Brain pericyte (primary cell): ENCODE data around the gene PRUNE1.

Source experiments
- DNase-seq: peaks from one replicate; pipeline ENCODE4 v3.0.0-alpha.2; 2012; ENCODE audit warnings: low read depth, low spot score

Gene PRUNE1, protein sequence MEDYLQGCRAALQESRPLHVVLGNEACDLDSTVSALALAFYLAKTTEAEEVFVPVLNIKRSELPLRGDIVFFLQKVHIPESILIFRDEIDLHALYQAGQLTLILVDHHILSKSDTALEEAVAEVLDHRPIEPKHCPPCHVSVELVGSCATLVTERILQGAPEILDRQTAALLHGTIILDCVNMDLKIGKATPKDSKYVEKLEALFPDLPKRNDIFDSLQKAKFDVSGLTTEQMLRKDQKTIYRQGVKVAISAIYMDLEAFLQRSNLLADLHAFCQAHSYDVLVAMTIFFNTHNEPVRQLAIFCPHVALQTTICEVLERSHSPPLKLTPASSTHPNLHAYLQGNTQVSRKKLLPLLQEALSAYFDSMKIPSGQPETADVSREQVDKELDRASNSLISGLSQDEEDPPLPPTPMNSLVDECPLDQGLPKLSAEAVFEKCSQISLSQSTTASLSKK

DNA sequence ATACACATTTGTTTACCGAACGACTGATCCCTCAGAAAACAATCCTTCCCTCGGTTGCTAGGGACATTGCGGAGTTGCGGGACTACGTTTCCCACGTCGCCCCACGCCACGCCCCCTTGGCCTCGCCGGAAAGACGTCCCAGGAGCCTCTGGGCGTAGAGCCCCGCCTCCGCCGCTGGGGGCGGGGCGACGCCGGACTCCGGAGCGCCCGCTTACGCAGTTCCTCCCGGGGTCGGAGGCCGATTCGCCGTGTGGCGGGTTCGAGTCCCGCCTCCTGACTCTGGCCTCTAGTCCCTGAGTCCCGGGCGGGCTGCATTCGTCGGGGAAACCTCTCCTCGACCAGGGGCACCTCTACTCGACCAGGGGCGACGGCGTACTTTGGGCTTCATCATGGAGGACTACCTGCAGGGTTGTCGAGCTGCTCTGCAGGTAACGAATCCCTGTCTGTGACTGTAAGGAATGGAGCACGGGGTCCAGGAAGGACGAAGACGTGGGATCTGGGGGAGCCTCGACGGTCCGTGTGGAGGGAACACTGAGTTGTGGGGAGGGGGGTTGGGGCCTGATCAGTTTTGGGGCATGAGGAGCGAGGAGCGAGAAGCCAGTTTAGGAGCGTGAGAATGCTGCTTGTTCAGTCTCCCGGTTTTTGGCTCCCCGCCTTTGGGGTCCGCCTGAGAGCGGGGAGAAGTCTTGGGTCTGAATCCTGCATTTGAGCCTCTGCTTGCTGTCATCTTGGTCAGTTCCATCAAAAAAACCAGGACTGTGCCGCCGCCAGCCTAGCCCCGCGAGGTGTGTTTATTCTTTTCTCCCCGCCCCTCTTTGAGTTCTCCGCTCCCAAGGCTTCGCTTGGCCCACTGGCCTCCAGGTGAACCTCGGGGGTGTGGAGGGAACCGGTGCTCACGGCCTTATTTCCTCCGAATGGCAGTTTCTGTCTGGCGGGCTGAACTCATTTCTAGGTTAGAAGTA is at the start of gene PRUNE1:
Gene PRUNE1, plus strand, starts transcription at position 206 of the 962 bp plus-strand sequence. Its CDS starts 184 bp downstream, at position 390.
- DNase-seq: peak; percentile 77

DNA sequence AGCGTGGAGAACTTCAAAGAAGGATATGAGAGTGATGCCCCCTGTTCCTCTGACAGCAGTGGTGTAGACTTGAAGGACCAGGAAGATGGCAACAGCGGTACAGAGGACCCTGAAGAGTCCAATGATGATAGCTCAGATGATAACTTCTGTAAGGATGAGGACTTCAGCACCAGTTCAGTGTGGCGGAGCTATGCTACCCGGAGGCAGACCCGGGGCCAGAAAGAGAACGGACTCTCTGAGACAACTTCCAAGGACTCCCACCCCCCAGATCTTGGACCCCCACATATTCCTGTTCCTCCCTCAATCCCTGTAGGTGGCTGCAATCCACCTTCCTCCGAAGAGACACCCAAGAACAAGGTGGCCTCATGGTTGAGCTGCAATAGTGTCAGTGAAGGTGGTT is 47.6 kb upstream of the PRUNE1 start:
- no peak for DNase-seq

DNA sequence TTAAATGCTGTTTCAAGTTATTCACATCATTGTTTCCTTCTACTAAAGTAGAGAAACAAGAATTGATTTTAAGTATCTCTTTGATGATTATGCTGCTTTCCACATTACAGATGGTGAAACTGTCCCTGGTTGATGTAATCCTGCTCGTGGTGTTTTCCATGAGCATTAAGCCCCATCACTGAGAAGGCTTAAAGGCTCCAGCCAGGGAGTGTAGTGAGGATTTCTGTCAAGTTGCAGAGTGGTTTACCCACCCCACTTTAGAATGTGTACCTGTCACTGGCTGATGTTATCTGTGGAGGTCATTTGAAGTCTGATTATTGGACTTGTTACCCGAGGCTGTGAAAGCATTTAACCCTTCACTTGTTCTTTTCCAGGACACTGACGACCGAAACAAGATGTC is 46.5 kb upstream of the PRUNE1 start:
- DNase-seq: no peak

DNA sequence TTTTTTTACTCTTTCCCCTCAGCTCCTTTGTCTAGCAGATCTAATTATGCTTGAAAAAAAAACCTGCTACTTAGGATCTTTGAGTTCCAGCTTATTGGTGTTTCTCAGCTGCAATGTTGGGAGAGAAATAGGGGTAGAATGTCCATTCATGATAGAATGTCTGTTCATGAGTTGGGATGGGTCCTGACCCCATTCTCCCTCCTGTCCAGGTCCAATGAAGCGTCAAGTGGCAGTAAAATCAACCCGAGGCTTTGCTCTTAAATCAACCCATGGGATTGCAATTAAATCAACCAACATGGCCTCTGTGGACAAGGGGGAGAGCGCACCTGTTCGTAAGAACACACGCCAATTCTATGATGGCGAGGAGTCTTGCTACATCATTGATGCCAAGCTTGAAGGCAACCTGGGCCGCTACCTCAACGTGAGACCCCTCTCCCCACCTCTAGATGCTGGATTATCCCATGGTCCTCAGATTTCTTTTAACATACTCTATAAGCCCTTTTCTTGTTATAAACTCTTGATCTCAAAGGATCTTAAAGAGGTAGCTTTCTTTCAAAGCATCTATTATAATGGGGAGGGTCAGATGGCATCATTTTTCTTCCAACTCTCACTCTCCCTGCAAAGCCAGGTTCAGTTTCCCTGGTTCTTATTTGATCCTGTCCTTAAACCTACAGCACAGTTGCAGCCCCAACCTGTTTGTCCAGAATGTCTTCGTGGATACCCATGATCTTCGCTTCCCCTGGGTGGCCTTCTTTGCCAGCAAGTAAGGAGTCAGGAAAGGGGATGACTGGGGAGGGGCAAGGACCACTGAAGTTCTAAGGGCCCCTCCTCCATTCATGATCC is 44.7 kb upstream of the PRUNE1 start:
- DNase-seq: no peak

DNA sequence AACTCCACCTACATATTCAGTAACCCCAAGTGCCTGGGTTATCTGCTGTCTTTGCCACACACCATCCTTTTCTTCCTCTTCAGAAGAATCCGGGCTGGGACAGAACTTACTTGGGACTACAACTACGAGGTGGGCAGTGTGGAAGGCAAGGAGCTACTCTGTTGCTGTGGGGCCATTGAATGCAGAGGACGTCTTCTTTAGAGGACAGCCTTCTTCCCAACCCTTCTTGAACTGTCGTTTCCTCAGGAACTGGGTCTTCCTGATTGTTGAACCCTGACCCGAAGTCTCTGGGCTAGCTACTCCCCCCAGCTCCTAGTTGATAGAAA is 44.1 kb upstream of the PRUNE1 start:
- no peak for DNase-seq

DNA sequence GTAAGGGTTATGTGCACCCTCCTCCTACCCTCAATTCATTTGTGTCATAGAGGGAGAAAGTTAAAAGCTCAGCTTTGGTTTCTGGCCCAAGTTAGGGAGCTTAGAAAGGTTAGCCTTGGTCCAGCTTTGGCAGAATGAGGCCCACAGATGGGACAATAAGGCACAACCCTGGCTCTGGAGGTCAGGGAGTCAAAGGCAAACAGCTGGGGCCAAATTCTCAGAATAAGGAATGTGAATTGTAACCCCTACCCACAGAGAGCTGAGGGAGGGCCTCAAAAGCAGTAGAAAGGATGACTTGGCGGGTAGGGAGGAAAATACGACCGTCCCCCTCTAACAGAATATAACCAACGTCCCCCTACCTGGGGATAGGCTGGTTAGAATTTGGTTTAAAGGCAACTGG is 42.6 kb upstream of the PRUNE1 start:
- no peak for DNase-seq

DNA sequence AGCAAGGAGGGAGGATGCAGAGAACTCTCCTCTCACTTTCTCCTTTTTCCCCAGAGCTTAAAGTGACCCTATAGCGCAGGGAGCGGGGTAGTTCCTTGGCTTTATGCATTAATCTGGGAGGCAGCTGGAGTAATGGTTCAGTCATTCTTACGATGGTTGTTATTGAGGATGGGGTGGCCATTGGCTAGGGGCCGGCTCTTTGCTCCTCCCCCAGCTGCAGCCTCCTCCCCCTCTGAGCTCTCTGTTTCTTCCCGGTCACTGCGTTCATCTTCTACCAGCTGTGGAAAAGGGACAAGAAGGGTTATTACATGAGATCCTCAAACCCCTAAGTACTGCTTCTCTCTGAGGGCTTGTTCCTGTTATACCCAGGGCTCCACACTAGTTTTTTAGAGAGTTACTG is 42.2 kb upstream of the PRUNE1 start:
- DNase-seq: no peak

DNA sequence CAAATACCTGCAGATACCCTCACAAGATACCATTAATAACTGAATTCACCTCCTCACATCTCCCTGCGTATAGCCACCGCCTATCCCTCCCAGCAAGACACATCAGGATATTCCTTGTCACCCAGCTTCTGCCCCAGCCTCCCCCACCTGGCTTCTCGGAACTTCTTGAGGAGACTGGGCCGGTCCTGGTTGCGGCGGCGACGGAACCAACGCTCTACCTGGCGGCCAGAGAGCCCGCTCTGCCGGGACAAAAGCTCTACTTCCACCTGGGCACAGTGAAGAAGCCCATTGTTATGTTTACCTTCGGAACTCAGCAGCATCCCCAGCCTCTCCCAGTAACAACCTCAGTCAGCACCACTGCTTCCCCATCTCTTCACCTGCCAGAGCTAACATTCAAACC is 40.3 kb upstream of the PRUNE1 start:
- DNase-seq: no peak

DNA sequence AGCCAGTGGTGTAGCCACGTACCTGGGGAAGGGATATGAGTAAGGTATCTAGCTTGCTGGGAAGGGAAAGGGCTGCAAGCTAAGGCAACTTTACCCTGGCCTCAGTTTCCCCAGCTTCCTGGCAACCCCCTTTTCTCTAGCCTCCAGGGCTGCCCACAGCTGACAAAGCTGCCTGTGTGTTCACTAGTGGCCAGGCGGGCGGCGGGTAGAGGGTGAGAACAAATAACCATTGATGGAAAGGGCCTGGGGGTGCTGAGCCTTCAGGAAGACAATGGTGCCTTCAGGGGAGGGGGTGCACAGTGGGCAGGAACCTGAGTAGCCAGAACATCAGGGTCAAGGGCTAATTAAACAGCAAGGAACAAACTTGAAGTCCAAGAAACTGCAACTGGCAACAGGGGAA is 39.8 kb upstream of the PRUNE1 start:
- no peak for DNase-seq

DNA sequence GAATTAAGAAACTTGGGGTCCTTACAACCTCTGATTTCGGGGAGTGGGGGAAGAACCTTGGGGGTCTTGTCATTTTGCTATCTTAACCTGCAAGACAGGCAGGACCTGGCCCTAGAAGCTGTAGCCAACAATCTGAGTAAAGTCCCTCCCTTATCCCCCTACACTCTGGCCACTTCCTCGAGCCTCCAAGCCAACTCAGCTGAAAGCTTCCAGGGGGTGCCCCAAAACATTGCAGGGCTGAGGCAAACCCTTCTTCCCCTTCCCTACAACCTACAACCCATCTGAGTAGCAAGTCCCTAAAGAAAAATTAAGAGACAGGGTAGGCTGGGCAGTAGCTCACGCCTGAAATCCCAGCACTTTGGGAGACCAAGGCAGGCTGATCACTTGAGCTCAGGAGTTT is 38.6 kb upstream of the PRUNE1 start:
- no peak for DNase-seq

DNA sequence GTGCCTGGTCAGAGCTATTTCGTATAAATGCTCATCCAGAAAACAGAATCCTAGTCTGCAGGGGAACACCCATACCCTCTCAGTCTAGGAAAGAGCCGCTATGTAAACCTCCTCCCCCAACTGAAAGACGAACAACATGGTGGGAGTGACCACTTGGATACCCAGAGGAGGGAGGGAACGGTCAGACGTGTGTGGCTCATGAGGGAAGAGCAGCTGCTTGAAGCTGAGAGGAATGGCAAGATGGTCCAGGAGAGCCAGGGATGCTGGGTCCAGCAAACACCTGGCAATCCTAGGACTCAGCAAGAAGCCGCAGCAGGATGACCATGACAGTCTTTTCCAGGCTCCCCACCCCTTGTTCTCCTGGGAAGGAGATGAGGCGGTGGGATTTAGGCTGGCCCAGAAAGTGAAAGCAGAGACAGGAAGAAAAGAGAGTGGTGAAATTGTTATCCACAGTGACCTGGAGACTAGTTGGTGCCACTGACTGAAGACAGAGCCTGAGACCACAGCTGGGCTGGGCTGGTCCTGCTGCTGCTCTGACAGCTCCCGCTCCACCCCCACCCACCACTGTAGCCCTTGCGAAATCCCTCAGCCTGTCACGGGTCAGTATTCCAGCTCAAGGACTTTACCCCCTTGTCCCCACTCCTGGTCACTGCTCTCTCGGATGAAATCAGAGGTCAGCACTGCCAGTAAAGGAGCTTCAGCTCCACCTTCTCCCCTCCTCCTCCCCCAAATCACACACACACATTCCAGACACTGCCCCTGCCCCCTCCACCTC is 37.3 kb upstream of the PRUNE1 start:
- no peak for DNase-seq

DNA sequence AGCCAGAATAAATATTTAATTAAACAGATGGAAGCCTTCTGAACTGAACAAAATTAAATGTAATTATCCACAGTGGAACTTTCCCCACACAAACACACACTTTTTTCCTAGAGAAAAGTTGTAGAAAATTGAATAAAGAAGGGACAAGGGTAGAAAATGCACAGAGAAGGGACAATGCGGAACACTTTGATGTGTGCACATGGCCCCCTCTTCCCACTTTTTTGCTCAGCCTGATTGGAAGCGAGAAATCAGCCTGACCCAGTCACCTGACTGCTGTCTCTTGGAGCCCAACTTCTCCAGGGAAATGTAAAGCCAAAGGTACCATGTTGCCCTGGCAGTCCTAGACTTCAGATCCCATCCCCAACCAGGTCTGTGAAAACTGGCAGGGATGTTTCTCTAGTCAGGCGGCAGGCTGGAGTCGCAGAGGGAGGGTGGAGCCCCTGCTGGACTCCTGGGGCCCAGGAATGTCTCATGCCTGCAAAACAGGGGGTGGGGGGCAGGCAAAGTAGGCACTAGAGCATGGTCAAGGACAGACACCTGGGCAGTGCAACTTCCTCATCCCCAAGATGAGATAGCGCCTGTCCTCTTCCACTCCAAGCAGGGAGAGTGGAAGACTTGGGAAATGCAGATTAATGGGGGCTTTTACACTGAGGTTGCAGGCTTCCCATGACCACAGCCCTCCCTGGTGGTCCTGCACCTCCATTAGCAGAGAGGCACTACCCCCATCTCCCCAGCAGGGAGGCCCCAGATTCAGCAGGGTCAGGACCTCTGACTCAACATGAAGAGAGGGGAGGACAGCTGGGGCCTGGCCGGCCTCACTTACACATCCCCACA is 36.4 kb upstream of the PRUNE1 start:
- DNase-seq: no peak

DNA sequence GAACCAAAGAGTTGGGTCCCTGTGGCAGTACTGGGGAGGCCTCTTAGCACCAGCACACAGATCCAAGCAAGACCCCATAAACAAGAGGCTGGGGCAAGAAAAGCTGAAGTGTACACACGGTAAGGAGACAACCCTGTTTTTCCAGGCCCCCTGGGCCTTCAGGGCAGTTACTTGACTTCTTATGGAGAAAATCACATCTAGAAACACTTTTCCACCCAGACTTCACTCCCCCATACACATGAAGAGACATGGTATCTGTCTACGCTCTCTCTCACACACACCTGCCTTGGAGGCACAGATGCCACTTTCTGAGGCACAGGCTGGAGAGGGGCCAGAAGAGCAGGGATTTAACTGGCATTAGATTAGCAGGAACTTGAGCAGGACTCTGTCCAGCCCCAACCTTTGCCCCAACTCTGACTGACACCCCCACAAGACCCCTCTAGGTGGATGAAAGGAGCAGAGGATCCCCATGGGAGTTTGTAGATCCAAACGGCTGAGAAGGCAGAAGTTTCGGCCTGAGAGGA is 35.8 kb upstream of the PRUNE1 start:
- no peak for DNase-seq

DNA sequence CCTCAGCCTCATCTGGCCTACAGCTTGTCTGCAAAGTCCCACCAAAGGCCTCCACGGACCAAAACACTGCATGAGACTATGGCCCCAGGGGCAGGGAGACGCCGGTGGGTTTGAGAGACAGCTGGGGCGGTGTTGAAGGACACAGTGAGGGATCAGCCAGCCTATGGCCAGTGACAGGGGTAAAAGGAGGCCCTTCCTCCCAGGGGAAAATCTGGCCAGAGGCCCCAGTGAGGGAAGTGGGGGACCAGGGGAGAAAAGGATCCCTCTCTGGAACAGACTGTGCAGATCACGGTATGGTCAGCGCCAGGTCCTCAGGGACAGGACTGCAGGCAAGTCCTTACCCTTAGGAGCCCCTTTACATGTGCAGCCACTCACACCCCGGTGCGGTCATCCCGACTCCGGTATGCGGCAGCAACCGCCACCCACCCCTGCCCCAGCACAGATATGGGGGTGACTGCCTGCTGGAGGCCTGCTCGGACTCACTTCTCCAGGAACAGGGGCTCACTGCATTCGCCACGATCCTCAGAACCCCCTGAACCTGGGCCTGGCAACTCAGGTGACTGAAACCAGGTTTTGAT is 34.9 kb upstream of the PRUNE1 start:
- no peak for DNase-seq

DNA sequence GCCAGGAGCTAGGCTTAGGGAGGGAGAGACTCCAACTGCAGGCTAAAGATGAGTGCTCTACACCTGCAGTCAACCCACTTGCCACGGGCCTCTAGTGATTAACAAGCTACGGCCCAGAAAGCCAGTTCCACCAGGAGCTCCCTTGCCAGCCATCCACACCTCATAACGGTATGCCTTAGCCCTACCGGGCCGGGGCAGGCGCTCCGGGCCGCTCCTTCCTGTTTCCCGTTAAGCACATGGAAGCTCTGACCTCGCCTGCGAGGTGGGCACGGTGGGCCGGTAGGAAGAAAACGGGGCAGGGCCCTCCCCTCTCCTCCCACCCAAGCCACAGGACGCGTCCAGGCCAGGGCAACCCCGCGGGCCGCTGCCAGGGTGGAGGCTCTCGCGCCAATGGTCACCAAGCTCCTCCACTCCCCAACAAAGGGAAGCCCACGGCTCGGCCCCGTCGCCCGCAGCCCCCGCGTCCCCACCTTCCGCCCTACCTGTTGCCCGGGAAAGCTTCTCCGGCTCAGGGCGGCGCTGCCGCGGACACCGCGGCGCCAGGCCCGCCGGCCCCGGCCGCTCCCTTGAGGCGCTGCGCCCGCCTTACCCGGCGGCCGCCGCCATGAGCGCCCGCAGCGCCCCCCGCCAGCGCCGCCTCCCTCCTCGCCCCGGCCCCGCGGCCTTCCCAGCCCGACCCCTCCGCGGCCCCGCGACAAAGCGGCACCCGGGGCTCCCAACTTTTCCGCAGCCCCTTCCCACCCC is 34.2 kb upstream of the PRUNE1 start:
- DNase-seq: no peak

DNA sequence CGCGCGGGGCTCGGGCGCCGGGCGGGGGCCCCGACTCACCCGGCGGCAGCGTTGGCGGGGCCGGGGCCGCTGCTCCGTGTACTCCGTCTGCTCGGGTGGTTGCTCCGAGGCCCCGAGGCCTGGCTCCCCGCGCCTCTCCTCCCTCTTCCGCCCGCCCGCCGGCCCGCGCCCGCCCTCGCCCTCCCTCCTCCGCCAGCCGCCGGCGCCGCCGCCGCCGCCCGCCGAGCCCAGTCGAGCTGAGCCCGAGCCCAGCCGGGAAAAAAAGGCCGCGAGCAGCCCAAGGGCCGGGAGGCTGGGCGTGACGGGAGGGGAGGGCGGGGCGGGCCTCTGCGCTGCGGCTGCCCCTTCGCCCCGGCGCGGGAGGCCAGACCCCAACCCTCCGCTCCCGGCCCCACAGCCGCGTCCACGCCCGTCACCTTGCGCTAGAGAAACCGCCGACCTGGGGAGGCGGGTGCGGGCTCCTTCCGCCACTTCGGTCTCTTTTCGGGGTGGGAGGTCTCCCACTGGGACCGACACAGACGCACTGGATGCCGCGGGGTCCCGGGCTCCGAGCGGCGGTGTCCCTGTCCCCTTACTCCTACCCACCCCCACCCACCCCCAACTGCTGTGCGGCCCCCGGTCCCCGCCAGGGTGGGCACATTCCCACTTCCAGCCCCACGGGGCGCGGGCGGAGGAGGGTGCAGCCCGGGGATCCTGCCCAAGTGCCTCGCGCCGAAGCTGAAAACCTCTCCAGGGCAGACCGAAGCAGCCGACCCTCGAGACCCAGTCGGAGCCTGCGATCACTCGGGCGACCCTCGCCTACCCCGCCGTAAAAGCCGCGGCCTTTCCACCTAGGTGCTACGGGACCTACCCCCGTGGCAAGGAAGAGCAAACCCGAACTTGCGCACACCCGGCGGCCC is 33.4 kb upstream of the PRUNE1 start, which contains the start of gene CERS2:
Gene CERS2, minus strand, starts transcription at position 256 of the 899 bp plus-strand sequence. CDS start 5,745 bp downstream, outside the sequence.
- DNase-seq: no peak

DNA sequence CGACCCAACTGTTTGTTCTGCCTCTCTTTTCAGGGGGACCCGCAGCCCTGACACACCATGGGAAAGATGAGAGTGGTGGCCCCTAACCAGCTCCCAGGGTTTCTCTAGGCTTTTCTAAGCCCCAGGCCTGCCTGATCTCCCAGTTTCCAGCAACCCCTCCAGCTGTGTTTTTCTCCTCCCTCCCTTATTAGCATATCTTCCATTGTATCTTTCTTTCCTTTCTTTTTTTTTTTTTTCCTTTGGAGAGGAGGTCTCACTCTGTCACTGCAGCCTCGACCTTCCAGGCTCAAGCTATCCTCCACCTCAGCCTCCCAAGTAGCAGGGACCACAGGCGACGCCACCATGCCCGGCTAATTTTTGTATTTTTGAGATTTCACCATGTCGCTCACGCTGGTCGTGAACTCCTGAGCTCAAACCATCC is 31.8 kb upstream of the PRUNE1 start:
- no peak for DNase-seq
